Measurements from ENCODE around the gene APOC1.

- TF ChIP-seq CTCF (IDR thresholded peaks at IDR 0.05) (no peak), USF2 (IDR thresholded peaks at IDR 0.05; ENCODE audit: borderline replicate concordance, low read depth, low read length) (no peak), TAF1 (IDR thresholded peaks at IDR 0.05; ENCODE audit: borderline replicate concordance, low read depth, low read length) (no peak), POLR2AphosphoS5 (IDR thresholded peaks at IDR 0.05; ENCODE audit: low read depth, low read length) (no peak)
Measured at GRCh38 chr19:44939668-44940067, 25.3 kb downstream of the APOC1 start.
